Measurements from ENCODE around the gene ETV3. TPM values are rescaled to one million over a fixed set of nuclear protein-coding genes. Genes with fewer than 3 reads are reported as not detected.

ETV3 gene
- total and polyA plus RNA-seq, 2 donors (not counting 1 experiment from before 2014, with no cell fraction given): 9.9 to 11.4 TPM

DNA sequence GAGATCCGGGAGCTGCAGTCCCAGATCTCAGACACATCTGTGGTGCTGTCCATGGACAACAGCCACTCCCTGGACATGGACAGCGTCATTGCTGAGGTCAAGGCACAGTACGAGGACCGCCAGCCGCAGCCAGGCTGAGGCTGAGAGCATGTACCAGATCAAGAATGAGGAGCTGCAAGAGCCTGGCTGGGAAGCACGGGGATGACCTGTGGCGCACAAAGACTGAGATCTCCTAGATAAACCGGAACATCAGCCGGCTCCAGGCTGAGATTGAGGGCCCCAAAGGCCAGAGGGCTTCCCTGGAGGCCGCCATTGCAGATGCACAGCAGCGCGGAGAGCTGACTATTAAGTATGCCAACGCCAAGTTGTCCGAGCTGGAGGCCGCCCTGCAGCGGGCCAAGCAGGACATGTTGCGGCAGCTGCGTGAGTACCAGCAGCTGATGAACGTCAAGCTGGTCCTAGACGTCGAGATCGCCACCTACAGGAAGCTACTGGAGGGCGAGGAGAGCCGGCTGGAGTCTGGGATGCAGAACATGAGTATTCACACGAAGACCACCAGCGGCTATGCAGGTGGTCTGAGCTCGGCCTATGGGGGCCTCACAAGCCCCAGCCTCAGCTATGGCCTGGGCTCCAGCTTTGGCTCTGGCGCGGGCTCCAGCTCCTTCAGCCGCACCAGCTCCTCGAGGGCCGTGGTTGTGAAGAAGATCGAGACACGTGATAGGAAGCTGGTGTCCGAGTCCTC, 64.1 kb downstream of the ETV3 start:
- Histone ChIP-seq H3K79me2 (ENCODE audit: control insufficient read depth, insufficient read depth, low read length) (no peaks in the 10 kb centered on the region), H3K9me3 (ENCODE audit: control insufficient read depth, insufficient read depth, low read depth, low read length) (no peaks in the 10 kb centered on the region), H3K27ac (ENCODE audit: insufficient read depth, low read length) (no peak overlapping the region), H3K4me2 (ENCODE audit: extremely low read depth, insufficient read depth, low read length) (peak overlapping the region; percentile 85), H3K4me1 (ENCODE audit: control insufficient read depth, extremely low read depth, insufficient read depth, low read length) (no peaks in the 10 kb centered on the region), H4K20me1 (ENCODE audit: control insufficient read depth, extremely low read depth, insufficient read depth, low read length) (no peaks in the 10 kb centered on the region), H3K36me3 (ENCODE audit: control insufficient read depth, insufficient read depth, low read length) (no peaks in the 10 kb centered on the region), H2AFZ (ENCODE audit: low read length) (peak overlapping the region; percentile 70), H3K4me3 (replicated peaks in 1 of 4; ENCODE audit: control extremely low read depth in 1 of 4, insufficient read depth in 1 of 4, low read depth in 3 of 4, low read length in 4 of 4) (peak overlapping the region in 1 of 4 experiments; percentile 20), H3K9ac (ENCODE audit: insufficient read depth, low read length) (no peak overlapping the region), H3K27me3 (ENCODE audit: control insufficient read depth, insufficient read depth, low read length) (peaks cover 9% of the 10 kb centered on the region)
- DNase-seq (ENCODE audit: low read depth in 2 of 2): peak; percentile 36 to 75
- TF ChIP-seq, protein P1, sequence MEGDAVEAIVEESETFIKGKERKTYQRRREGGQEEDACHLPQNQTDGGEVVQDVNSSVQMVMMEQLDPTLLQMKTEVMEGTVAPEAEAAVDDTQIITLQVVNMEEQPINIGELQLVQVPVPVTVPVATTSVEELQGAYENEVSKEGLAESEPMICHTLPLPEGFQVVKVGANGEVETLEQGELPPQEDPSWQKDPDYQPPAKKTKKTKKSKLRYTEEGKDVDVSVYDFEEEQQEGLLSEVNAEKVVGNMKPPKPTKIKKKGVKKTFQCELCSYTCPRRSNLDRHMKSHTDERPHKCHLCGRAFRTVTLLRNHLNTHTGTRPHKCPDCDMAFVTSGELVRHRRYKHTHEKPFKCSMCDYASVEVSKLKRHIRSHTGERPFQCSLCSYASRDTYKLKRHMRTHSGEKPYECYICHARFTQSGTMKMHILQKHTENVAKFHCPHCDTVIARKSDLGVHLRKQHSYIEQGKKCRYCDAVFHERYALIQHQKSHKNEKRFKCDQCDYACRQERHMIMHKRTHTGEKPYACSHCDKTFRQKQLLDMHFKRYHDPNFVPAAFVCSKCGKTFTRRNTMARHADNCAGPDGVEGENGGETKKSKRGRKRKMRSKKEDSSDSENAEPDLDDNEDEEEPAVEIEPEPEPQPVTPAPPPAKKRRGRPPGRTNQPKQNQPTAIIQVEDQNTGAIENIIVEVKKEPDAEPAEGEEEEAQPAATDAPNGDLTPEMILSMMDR (conservative IDR thresholded peaks at IDR 0.05 in 1 of 2, IDR thresholded peaks at IDR 0.05 in 1 of 2; ENCODE audit: low read depth in 1 of 2, low read length in 2 of 2): peak; percentile 45 to 67
- TF ChIP-seq EZH2 (IDR thresholded peaks at IDR 0.05; ENCODE audit: low read length, missing control alignments): no peak

Other genes with a start within 250 kb of the ETV3 start
- gene PEAR1, start 244.7 kb downstream of the ETV3 start, total RNA-seq: 2.3 and 2.6 TPM in 2 replicates
- 13.5 and 41.5 TPM in 2 replicates for gene PEAR1, start 244.7 kb downstream of the ETV3 start, polyA plus RNA-seq
- gene LRRC71, start 217.8 kb downstream of the ETV3 start, total RNA-seq: not detected in 2 replicates
- 0.16 and 1.8 TPM in 2 replicates for gene LRRC71, start 217.8 kb downstream of the ETV3 start, polyA plus RNA-seq
- gene ARHGEF11, start 92.7 kb downstream of the ETV3 start, total RNA-seq: 28.0 and 29.1 TPM in 2 replicates
- 12.8 and 19.5 TPM in 2 replicates for gene ARHGEF11, start 92.7 kb downstream of the ETV3 start, polyA plus RNA-seq
- not detected in 2 replicates for gene ETV3L, start 38.6 kb downstream of the ETV3 start, total RNA-seq
- not detected in 2 replicates for gene ETV3L, start 38.6 kb downstream of the ETV3 start, polyA plus RNA-seq